Rectal smooth muscle tissue (tissue), 1 donor: ENCODE measurements around the gene TRAPPC14.

Experiments used
- H3K27ac ChIP-seq: one replicate; pipeline ENCODE4 v1.7.0; 2013; ENCODE audit warnings: low read depth, low read length, inconsistent platforms
- H3K27me3 ChIP-seq: one replicate; pipeline ENCODE4 v1.7.0; 2013; ENCODE audit warnings: low read length; ENCODE audit not compliant: control insufficient read depth, insufficient read depth
- H3K36me3 ChIP-seq: one replicate; pipeline ENCODE4 v1.7.0; 2013; ENCODE audit warnings: low read length; ENCODE audit not compliant: control insufficient read depth, insufficient read depth
- H3K4me1 ChIP-seq: one replicate; pipeline ENCODE4 v1.7.0; 2013; ENCODE audit warnings: low read length; ENCODE audit not compliant: control insufficient read depth, insufficient read depth
- H3K4me3 ChIP-seq: one replicate; pipeline ENCODE4 v1.7.0; 2013; ENCODE audit warnings: low read length
- H3K9ac ChIP-seq: one replicate; pipeline ENCODE4 v1.7.0; 2013; ENCODE audit warnings: low read length

Gene TRAPPC14

DNA sequence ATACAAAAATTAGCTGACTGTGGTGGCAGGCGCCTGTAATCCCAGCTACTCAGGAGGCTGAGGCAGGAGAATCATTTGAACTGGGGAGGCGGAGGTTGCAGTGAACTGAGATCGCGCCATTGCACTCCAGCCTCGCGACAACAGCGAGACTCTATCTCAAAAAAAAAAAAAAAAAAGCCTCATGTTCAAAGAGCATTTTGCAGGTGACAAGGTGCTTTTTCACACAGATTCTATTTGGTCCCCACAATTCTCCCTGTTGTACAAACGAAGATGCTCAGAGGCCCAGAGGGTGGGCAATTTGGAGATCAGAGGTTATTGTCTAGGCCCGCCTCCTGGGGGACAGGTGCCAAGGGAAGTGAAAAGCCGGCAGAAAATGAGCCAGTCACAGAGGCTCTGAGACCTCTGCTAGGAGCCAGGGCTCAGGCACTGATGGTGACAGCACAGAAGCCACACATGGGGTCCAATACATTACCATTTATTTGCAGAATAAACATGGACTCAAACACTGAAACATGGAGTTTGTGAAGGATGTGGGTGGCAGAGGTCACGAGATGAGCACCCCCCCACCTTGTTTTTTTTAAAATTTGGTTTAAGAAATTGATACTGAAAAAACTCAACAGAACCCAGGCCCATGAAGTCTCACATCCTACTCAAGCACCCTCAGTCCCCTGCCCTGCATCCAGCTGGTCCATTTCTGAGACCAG lies 10.8 kb upstream of the TRAPPC14 start:
- Histone ChIP-seq H3K9ac (no peak overlapping the region), H3K27me3 (no peaks in the 10 kb centered on the region), H3K4me1 (no peaks in the 10 kb centered on the region), H3K36me3 (no peaks in the 10 kb centered on the region), H3K4me3 (no peak overlapping the region), H3K27ac (no peak overlapping the region)

DNA sequence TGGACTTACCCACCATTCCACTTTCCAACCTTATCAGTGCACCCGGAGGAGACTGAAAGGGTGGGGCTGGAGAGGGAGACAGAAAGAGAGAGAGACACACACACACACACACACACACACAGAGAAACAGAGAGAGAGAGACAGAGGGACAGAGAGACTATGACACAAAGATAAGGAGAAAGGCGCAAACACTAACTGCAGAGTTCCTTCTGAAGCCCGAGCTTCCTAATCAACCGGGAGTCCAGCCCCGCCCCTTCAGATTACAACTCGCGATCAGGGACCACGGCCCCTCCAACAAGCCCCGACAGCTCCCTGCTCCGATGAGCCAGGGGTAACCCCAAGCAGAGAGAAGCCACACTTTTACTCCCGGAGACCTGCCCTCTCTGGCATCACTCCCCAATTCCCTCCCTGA lies 9.4 kb upstream of the TRAPPC14 start:
- H3K27me3 ChIP-seq: no peaks in the 10 kb centered on the region
- peak overlapping the region; percentile 35 for H3K27ac ChIP-seq
- H3K4me3 ChIP-seq: peak overlapping the region; percentile 72
- no peaks in the 10 kb centered on the region for H3K4me1 ChIP-seq
- H3K9ac ChIP-seq: peak overlapping the region; percentile 16
- H3K36me3 ChIP-seq: no peaks in the 10 kb centered on the region

DNA sequence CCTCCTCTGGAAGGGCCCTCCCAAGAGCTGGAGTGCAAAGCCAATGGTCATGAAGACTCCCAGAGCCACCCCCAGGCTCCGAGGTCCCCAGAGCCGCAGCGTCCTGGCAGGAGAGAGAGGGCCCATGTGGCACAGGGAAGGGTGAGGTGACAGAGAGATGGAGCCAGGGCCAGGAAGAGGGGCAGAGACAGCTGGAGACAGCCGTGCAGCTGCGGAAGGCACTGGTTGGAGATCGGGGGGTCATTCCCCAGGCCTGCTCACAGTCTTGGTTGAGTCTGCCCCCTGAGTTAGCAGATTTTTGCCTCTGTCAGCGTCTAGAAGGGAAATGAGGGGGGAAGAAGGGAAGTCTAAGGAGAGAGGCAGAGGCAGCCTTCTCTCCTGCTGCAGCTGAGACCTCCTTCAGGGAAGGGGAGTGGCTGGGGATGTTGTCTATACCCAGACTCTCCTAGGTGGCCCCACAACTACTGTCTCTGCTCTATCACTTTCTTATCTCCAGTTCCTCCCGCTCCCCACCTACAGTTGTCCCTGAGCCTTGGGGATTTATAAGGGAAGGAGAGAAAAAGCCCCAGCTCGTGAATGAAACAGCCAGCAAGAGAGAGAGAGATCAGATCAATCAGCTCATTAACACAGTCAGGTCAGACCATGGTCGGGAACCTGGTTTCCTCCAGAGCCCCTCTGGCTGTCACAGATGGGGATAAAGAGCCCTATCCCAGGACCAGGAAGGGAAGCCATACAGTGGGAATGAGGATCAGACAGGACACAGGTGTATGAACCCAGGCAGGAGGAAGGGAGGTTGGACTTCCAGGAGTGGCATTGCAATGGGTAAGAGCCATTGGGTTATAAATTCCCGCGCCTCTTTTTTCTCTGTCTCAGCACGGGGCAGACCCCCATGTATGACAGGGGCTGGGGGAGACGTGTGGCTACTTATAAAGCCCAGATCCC lies 8.7 kb upstream of the TRAPPC14 start:
- no peaks in the 10 kb centered on the region for H3K36me3 ChIP-seq
- no peaks in the 10 kb centered on the region for H3K27me3 ChIP-seq
- H3K4me1 ChIP-seq: no peaks in the 10 kb centered on the region
- no peak overlapping the region for H3K27ac ChIP-seq
- H3K9ac ChIP-seq: no peak overlapping the region
- H3K4me3 ChIP-seq: peak overlapping the region; percentile 72

DNA sequence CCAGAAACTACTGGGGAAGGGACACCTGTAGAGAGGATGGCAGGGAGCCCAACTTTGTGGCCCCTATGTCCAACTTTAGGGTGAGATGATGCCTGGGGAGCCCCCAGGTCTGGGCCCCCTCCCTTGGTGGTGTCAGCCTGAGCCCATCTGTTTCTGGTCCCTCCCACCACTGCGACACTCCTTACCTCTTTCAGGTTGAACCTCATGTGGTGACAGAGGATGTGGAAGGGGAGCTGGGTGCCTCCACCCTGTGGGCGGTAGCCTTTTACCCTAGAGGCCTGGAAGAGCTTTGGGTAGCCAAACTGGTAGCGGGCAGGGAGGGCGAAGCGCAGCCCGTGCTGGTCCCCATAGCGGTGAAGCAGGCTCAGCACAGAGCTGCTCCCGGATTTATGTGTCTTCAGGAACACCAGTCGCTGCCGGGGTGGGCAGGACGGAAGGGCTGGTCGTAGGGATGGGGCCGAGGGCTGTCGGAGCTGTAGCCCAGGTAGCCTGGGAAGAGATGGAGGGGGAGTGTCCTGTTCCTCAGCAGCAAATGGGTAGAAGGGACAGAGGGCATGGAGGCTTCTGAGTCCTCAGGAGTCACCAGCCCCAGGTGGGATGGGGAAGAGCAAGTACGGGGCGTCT lies 7.9 kb upstream of the TRAPPC14 start:
- Histone ChIP-seq H3K4me1 (no peaks in the 10 kb centered on the region), H3K27ac (no peak overlapping the region), H3K9ac (no peak overlapping the region), H3K4me3 (no peak overlapping the region), H3K36me3 (no peaks in the 10 kb centered on the region), H3K27me3 (no peaks in the 10 kb centered on the region)

DNA sequence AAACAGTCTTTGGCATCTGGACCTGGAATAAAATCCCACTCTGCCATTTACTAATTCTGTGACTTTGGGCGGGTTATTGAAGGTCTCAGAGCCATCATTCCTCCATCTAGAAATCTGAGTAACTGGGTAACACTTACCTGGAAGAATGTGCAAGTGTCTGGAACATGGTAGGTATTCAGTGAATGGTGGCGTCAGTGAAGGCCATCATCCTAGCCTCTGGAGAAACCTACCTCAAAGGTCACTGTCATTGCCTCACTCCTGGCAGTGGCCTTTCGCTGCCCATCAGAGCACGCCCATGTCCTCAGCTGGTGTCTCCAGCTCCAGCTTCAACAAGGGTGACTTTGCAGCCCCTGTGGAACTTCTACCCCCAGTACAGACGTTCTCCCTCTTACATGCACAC lies 5.3 kb upstream of the TRAPPC14 start:
- Histone ChIP-seq H3K36me3 (no peaks in the 10 kb centered on the region), H3K4me3 (no peak overlapping the region), H3K9ac (no peak overlapping the region), H3K27me3 (no peaks in the 10 kb centered on the region), H3K27ac (no peak overlapping the region), H3K4me1 (no peaks in the 10 kb centered on the region)

DNA sequence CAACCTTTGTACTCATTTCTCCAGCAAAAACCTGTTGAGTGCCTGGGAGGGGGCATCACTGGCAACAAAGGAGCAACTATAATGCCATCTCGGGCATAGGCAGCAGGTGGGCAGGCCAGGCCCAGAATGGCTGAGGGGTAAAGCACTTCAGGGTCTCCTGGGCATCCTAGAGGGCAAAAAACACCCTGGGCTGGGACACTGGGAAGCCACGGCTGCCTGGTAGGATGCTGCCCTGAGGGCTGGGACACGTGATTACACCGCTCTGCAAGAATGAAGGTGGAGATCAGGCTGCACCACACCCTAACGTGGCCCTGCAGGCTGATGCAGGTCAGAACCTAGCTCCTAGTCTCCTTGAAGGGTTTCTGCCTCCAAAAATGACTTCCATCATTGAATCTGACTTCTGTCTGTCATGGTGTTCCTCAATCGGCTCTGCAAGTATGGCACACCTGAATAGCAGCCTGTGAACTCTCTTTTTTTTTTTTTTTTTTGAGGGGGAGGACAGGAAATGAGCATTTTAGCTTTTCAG lies 4.5 kb upstream of the TRAPPC14 start:
- Histone ChIP-seq H3K4me1 (no peaks in the 10 kb centered on the region), H3K27me3 (no peaks in the 10 kb centered on the region), H3K36me3 (no peaks in the 10 kb centered on the region), H3K4me3 (no peak overlapping the region), H3K27ac (no peak overlapping the region), H3K9ac (no peak overlapping the region)

DNA sequence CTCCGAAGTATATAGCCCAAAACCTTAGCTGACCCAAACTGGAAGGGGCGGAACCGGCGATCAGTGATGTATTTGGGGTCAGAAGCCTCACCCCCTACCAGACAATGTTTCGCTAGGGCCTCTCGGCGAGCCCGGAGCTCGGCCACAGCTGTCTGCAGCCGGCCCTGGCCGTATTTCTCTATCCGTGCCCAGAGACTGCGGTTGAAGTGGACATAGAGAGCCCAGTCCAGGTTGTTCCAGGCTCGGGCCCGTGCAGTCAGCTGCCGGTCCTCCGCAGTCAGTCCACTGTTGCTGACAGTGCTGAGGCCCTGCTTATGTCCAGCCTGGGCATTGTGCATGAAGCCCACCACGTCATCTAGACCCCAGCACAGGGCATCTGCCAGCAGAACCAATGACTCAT lies 1.5 kb upstream of the TRAPPC14 start:
- no peak overlapping the region for H3K4me3 ChIP-seq
- no peaks in the 10 kb centered on the region for H3K27me3 ChIP-seq
- H3K27ac ChIP-seq: no peak overlapping the region
- peaks cover 5% of the 10 kb centered on the region for H3K4me1 ChIP-seq
- H3K36me3 ChIP-seq: peaks cover 7% of the 10 kb centered on the region
- no peak overlapping the region for H3K9ac ChIP-seq

DNA sequence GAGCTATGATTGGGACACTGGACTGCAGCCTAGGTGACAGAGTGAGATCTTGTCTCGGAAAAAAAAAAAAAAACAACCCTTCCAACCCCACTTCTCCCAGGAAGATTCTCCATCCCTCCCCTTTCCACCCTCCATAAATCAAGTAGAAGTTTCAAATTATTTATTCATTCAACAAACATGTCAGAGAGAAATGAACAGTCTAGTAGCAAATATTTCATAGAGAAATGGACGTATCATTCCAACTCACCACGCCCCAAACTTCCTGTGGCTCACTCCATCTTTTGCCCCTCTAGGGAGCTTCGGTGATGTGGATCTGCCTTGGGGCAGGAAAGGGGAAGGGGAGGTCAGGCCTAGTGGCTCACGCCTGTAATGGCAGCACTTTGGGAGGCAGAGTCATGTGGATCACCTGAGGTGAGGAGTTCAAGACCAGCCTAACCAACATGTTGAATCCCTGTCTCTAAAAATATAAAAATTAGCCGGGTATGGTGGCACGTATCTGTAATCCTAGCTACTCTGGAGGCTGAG lies 638 bp upstream of the TRAPPC14 start:
- Histone ChIP-seq H3K4me1 (peaks cover 5% of the 10 kb centered on the region), H3K9ac (no peak overlapping the region), H3K27me3 (no peaks in the 10 kb centered on the region), H3K27ac (peak overlapping the region; percentile 72), H3K4me3 (peak overlapping the region; percentile 77), H3K36me3 (peaks cover 7% of the 10 kb centered on the region)

DNA sequence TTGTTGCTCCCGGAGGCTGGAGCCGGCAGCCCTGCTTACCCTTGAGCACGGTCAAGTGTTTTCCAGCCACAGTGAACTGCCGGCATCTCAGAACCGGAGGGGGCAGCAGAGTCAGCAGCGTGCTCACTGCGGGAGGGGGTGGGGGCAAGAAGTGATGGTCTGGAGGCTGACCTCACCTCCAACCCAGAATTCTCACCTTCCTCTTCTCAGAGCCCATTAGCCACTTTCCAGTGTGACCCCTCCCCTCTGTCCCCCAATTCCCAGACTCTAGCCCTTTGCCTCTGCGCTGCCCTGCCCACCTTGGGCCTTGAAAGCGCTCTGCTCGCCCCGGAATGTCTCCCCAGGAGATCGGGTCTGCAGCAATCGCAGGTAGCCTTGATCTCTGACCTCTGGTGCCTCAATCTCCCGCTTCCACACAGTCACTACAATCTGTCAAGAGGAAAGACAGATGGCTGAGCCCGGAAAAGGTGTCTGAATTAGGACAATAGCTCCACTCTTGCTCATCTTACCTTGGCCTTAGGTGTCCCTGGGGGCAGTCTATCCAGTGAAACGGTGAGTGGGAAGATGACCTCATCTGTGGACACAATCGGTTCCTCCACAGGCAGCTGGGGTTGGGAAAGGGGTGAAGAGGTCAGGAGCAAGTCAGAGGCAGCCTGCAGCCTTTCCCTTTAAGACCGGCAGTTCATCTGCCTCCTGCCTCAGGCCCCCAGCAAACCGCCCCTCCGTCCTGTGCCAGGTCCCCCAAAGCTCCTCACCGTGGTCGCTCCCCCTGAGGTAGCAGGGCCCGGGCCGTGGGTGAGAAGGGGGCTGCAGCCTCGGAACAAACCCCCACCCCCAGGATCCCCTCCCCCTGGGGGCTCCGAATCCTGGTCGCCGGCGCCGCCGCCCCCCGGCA lies 942 bp downstream of the TRAPPC14 start:
- Histone ChIP-seq H3K4me1 (peaks cover 5% of the 10 kb centered on the region), H3K4me3 (peak overlapping the region; percentile 77), H3K27ac (no peak overlapping the region), H3K9ac (no peak overlapping the region), H3K36me3 (peaks cover 13% of the 10 kb centered on the region), H3K27me3 (no peaks in the 10 kb centered on the region)

DNA sequence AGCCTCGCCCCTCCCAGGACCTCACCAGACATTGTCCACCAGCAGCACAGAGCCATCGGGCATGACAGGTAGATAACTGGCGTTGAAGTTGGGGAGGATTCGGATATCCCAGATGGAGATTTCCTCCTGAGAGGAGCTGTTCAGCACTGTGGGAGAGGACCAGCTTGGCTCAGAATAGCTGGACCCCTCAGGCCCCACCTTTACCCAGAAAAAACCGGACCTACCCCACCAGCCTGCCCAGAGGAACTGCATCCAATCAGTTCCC lies 1.5 kb downstream of the TRAPPC14 start:
- H3K36me3 ChIP-seq: peaks cover 13% of the 10 kb centered on the region
- H3K27ac ChIP-seq: no peak overlapping the region
- H3K4me3 ChIP-seq: peak overlapping the region; percentile 77
- peaks cover 5% of the 10 kb centered on the region for H3K4me1 ChIP-seq
- H3K9ac ChIP-seq: no peak overlapping the region
- no peaks in the 10 kb centered on the region for H3K27me3 ChIP-seq

DNA sequence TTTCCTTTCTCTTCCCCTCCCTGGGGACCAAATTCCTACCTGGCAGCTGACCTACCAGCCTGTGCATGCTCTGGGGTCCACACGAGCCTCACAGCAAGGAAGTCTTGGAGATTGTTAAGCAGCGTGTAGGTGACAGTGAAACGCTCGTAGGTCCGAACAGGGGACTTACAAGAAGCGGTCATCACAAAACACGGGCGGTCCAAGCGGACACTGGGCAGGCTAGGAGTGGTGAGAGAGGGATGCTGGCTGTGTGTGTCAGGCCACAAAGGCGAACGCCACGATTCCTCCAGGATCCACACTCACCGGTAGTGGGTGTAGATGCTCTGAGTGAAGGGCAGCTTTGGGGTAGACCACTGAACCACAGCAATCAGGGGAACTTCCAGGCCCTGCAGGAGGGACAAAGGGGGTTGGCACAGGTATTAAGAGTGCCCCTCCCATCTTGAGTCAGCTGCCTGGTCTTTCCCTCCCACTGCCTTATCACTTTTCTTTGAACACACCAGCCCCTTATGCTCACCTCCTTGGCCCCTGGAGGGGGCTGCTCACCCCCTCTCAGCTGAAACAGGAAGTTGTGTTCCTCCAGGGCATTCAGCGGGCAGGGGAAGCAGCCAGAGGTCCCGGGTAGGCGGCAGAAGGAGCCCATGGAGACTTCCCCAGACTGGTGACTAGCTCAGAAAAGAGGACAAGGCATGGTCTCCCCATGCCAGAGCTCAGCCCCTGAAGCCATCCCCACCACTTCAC lies 2.0 kb downstream of the TRAPPC14 start:
- H3K4me3 ChIP-seq: no peak overlapping the region
- H3K27me3 ChIP-seq: no peaks in the 10 kb centered on the region
- H3K4me1 ChIP-seq: peaks cover 5% of the 10 kb centered on the region
- H3K27ac ChIP-seq: no peak overlapping the region
- no peak overlapping the region for H3K9ac ChIP-seq
- H3K36me3 ChIP-seq: peaks cover 13% of the 10 kb centered on the region
